HepG2 (cell line): ENCODE results near the gene UST. TPM values are rescaled to one million over a fixed set of nuclear protein-coding genes. Genes with fewer than 3 reads are reported as not detected.
A peak's percentile ranks its signal among the peaks of the same experiment; 100 is the strongest.

Experiments used
- ATAC-seq: fragments of 200-7000 bp; cut with Tn5 transposase; 3 replicates; pipeline ENCODE4 v1.9.1; 2020; ENCODE audit warnings: mild to moderate bottlenecking, moderate library complexity
- BruUV-seq: library from RNA; stranded (reverse); fragments of 400-500 nt; replicated peaks from 2 replicates; lab custom pipeline; 2021; lab: Mats Ljungman, UMichigan
- CTCF ChIA-PET: fragments of 300-600 bp; formaldehyde crosslinking; extraction: SDS; loops from one replicate; lab custom pipeline; 2021; ENCODE audit warnings: low total read pairs, inconsistent platforms, low intra/inter-chr PET ratio; lab: Yijun Ruan, JAX
- POLR2A ChIA-PET: fragments of 350-600 bp; sonication (Branson Sonifier 250); formaldehyde crosslinking; loops from one replicate; lab custom pipeline; 2020; ENCODE audit warnings: antibody characterized with exemption, inconsistent platforms; lab: Yijun Ruan, JAX
- DNase-seq: peaks from one replicate; pipeline ENCODE4 v3.0.0-alpha.2; 2015; ENCODE audit warnings: low spot score
- FAIRE-seq: peaks from 3 replicates; lab custom pipeline; 2011; peaks lifted over from hg19 to GRCh38; lab: Jason Lieb, UNC
- H2AFZ ChIP-seq: one replicate; pipeline ENCODE4 v1.6.1; 2011; ENCODE audit warnings: low read length, inconsistent platforms
- H3K27ac ChIP-seq: fragments of 300-600 bp; 3 replicates; pipeline ENCODE4 v1.8.0; 2011; ENCODE audit warnings: mixed run types, mild to moderate bottlenecking, mixed read lengths, low read length, inconsistent platforms; ENCODE audit not compliant: insufficient read depth; ENCODE audit errors: extremely low read length
- H3K27me3 ChIP-seq, 2 experiments: fragments of 200-600 bp in 1 of 2; 2 replicates in 1 of 2; 3 replicates in 1 of 2; pipeline versions ENCODE4 v1.6.0 to v1.8.0; 2011; ENCODE audit warnings: low read length in 2 of 2, mild to moderate bottlenecking in 2 of 2, moderate library complexity in 2 of 2, inconsistent platforms in 1 of 2; ENCODE audit not compliant: insufficient read depth in 2 of 2, control insufficient read depth in 1 of 2
- H3K36me3 ChIP-seq, 2 experiments: fragments of 200-600 bp in 1 of 2; replicated peaks in 1 of 2; 2 replicates in 1 of 2; 3 replicates in 1 of 2; pipeline versions ENCODE4 v1.5.1 to v1.8.0; 2011; ENCODE audit warnings: low read length in 2 of 2, inconsistent platforms in 1 of 2; ENCODE audit not compliant: insufficient read depth in 2 of 2, control insufficient read depth in 1 of 2
- H3K4me1 ChIP-seq: 2 replicates; pipeline ENCODE4 v1.5.1; 2012; ENCODE audit warnings: low read length, inconsistent platforms; ENCODE audit not compliant: insufficient read depth
- H3K4me2 ChIP-seq: 2 replicates; pipeline ENCODE4 v1.6.0; 2011; ENCODE audit warnings: low read depth, low read length, inconsistent platforms
- H3K4me3 ChIP-seq, 3 experiments: fragments of 200-600 bp in 1 of 3; sonication (generic), shearing (Covaris generic) in 1 of 3; replicated peaks in 1 of 3; 2 replicates each; pipeline ENCODE4 v1.5.1; 2011 to 2016; ENCODE audit warnings: low read length in 3 of 3, inconsistent platforms in 2 of 3, low read depth in 2 of 3, mild to moderate bottlenecking in 2 of 3, control low read depth in 1 of 3, mixed read lengths in 1 of 3; ENCODE audit not compliant: insufficient read depth in 1 of 3
- H3K79me2 ChIP-seq: one replicate; pipeline ENCODE4 v1.6.1; 2011; ENCODE audit warnings: low read length, inconsistent platforms; ENCODE audit not compliant: insufficient read depth
- H3K9ac ChIP-seq: 2 replicates; pipeline ENCODE4 v1.6.0; 2011; ENCODE audit warnings: mild to moderate bottlenecking, low read depth, low read length, inconsistent platforms; ENCODE audit not compliant: insufficient read depth
- H3K9me3 ChIP-seq: 2 replicates; pipeline ENCODE4 v1.5.1; 2012; ENCODE audit warnings: mild to moderate bottlenecking, low read length
- H4K20me1 ChIP-seq: 2 replicates; pipeline ENCODE4 v1.6.0; 2011; ENCODE audit warnings: inconsistent platforms, mild to moderate bottlenecking, low read length, moderate library complexity; ENCODE audit not compliant: insufficient read depth
- CSRNP2 ChIP-seq: sonication (generic); formaldehyde crosslinking; conservative IDR thresholded peaks from 2 replicates; pipeline ENCODE4 v1.8.0; 2022; ENCODE audit warnings: low read depth, missing genetic modification reagents
- DNMT3B ChIP-seq: conservative IDR thresholded peaks from 2 replicates; pipeline ENCODE4 v1.6.1; 2016; ENCODE audit warnings: missing biosample characterization, control low read depth
- MAFK ChIP-seq, 2 experiments: IDR thresholded peaks in 1 of 2; conservative IDR thresholded peaks in 1 of 2; 2 replicates each; pipeline ENCODE4 v1.6.1; 2011; ENCODE audit warnings: improper control_type of control experiment in 2 of 2, low read length in 2 of 2
- RARG ChIP-seq: sonication (generic); formaldehyde crosslinking; IDR thresholded peaks from 2 replicates; pipeline ENCODE4 v1.4.0; 2020; ENCODE audit warnings: low read depth, mild to moderate bottlenecking, missing genetic modification reagents
- SIX4 ChIP-seq: sonication (generic); formaldehyde crosslinking; IDR thresholded peaks from 2 replicates; pipeline ENCODE4 v1.4.0; 2020; ENCODE audit warnings: missing genetic modification reagents
- ZFP41 ChIP-seq: sonication (generic); formaldehyde crosslinking; IDR thresholded peaks from 2 replicates; pipeline ENCODE4 v1.4.0; 2020; ENCODE audit warnings: mild to moderate bottlenecking, missing genetic modification reagents, borderline replicate concordance
- ZNF274 ChIP-seq: sonication (generic); formaldehyde crosslinking; IDR thresholded peaks from 2 replicates; pipeline ENCODE4 v1.5.1; 2020; ENCODE audit warnings: mild to moderate bottlenecking, missing genetic modification reagents
- ZNF407 ChIP-seq: sonication (generic); formaldehyde crosslinking; IDR thresholded peaks from one replicate; pipeline ENCODE4 v1.5.1; 2020; ENCODE audit warnings: mild to moderate bottlenecking, missing genetic modification reagents; ENCODE audit errors: not compliant biosample characterization
- ZNF432 ChIP-seq: sonication (generic); formaldehyde crosslinking; IDR thresholded peaks from 2 replicates; pipeline ENCODE4 v1.5.0; 2020; ENCODE audit warnings: missing genetic modification reagents, mild to moderate bottlenecking, borderline replicate concordance
- ZSCAN12 ChIP-seq: sonication (generic); formaldehyde crosslinking; IDR thresholded peaks from 2 replicates; pipeline ENCODE4 v1.9.0; 2021; ENCODE audit warnings: mild to moderate bottlenecking, missing genetic modification reagents
- WGBS: methylation state at CpG from one replicate; pipeline ENCODE4 v1.1.6; 2017; ENCODE audit warnings: low lambda C conversion rate; 5-methylcytosine and 5-hydroxymethylcytosine counted together
- in situ Hi-C: cut with HindIII; loops from 2 replicates; pipeline ENCODE4 v1.10.0; 2017; ENCODE audit warnings: low pct_unique_long_range_greater_than_20kb; ENCODE audit not compliant: extremely low pct_ligation_motif_present
- intact Hi-C: fragments of 100-400 bp; cut with micrococcal nuclease; formaldehyde crosslinking; loops from one replicate; pipeline ENCODE4 v1.10.0; 2022; ENCODE audit not compliant: unreplicated experiment
- polyA plus RNA-seq, 8 experiments: library from polyadenylated mRNA; depleted of rRNA in 3 of 8; stranded (reverse) in 7 of 8; unstranded in 1 of 8; fragments of >200 nt; fragmentation: Illumina TruSeq in 4 of 8; extraction: Trizol in 4 of 8; gene quantifications; 2 replicates each; pipeline versions ENCODE4 v1.2.1 to v1.2.3, GENCODE V29; 2011 to 2016; ENCODE audit warnings: low read depth in 4 of 8, missing spikeins in 1 of 8, mixed read lengths in 1 of 8; ENCODE audit not compliant: insufficient read depth in 1 of 8
- total RNA-seq, 5 experiments: library from RNA; depleted of rRNA; stranded (reverse); fragments of >200 nt; fragmentation: Illumina TruSeq; extraction: Trizol; gene quantifications; 2 replicates each; pipeline ENCODE4 v1.2.3, GENCODE V29; 2016; ENCODE audit warnings: low read depth in 1 of 5

Gene UST
- total and polyA plus RNA-seq, 2 of the 13 experiments (the other 11 are each of a cell fraction or from before 2014, with no cell fraction given), result 0.27 TPM; not detected in 1

- TF ChIP-seq CSRNP2 (CRISPR knock-in tag), result no peak
- no peak for TF ChIP-seq ZNF432 (CRISPR knock-in tag)
- TF ChIP-seq ZSCAN12 (CRISPR knock-in tag), result no peak
- no peak for TF ChIP-seq ZFP41 (CRISPR knock-in tag)
- TF ChIP-seq DNMT3B (CRISPR knock-in tag), result no peak
- no peak for TF ChIP-seq SIX4 (CRISPR knock-in tag)
- no peak for TF ChIP-seq RARG
These were observed 303.3 kb downstream of the UST start (continued) for GRCh38 chr6:149050160-149050559.

GRCh38 chr6:149052350-149053106 lies 305.7 kb downstream of the UST start:
- peaks cover 23% of the 10 kb centered on the region for H3K4me1 ChIP-seq
- no peaks in the 10 kb centered on the region for H3K79me2 ChIP-seq
- no peaks in the 10 kb centered on the region for H3K36me3 ChIP-seq
- in situ Hi-C loops (no loop called here), intact Hi-C loops (no loop called here)
- no peak overlapping the region for H3K27ac ChIP-seq
- BruUV-seq, result no TSS peak
- no peak overlapping the region for H3K9ac ChIP-seq
- FAIRE-seq (no peak), DNase-seq (no peak), ATAC-seq (no peak)
- no peak overlapping the region for H3K4me3 ChIP-seq
- WGBS, result 67% methylated on average over 6 of the region's 6 CpGs
- ChIA-PET CTCF (no interaction called here), POLR2A (no interaction called here)
- no peak overlapping the region for H3K4me2 ChIP-seq
- no peak overlapping the region for H2AFZ ChIP-seq
- no peaks in the 10 kb centered on the region for H3K27me3 ChIP-seq
- no peaks in the 10 kb centered on the region for H4K20me1 ChIP-seq
- H3K9me3 ChIP-seq, result no peaks in the 10 kb centered on the region
- TF ChIP-seq ZNF274 (CRISPR knock-in tag) (no peak), MAFK (conservative IDR thresholded peaks at IDR 0.05 in 1 of 2, IDR thresholded peaks at IDR 0.05 in 1 of 2; ENCODE audit: low read length in 2 of 2) (peak; percentile 80 to 81), ZNF407 (CRISPR knock-in tag) (no peak)
